CD4-positive, alpha-beta T cell (primary cell): ENCODE data around the gene DSTN. TPM values are rescaled to one million over a fixed set of nuclear protein-coding genes. Genes with fewer than 3 reads are reported as not detected.

Source experiments
- ATAC-seq: fragments of 200-7000 bp; cut with Tn5 transposase; one replicate; pipeline ENCODE4 v1.10.0; 2022; ENCODE audit warnings: mild to moderate bottlenecking; ENCODE audit not compliant: poor library complexity
- CTCF ChIA-PET: fragments of 350-600 bp; sonication (Branson Sonifier 250); formaldehyde crosslinking; loops from one replicate; lab custom pipeline; 2021; ENCODE audit warnings: antibody characterized with exemption, inconsistent platforms; lab: Charles Lee
- POLR2A ChIA-PET: fragments of 350-600 bp; sonication (Branson Sonifier 250); formaldehyde crosslinking; loops from one replicate; lab custom pipeline; 2021; ENCODE audit warnings: antibody characterized with exemption, inconsistent platforms; lab: Charles Lee
- DNase-seq, 14 experiments: peaks; one replicate each; pipeline ENCODE4 v3.0.0-alpha.2; 2013 to 2020; ENCODE audit warnings: mixed read lengths in 2 of 14
- H3K27ac ChIP-seq, 2 donors: one replicate each; pipeline versions ENCODE4 v1.5.1 to v1.7.0; 2013; ENCODE audit warnings: low read length in 2 of 2, low read depth in 1 of 2, mild to moderate bottlenecking in 1 of 2
- H3K27me3 ChIP-seq, 2 experiments: 1 replicate in 1 of 2; 2 replicates in 1 of 2; pipeline versions ENCODE4 v1.6.1 to v1.7.0; 2013; ENCODE audit warnings: low read length in 2 of 2, control low read depth in 1 of 2, mild to moderate bottlenecking in 1 of 2, moderate library complexity in 1 of 2; ENCODE audit not compliant: insufficient read depth in 2 of 2, control insufficient read depth in 1 of 2
- H3K36me3 ChIP-seq: one replicate; pipeline ENCODE4 v1.6.1; 2013; ENCODE audit warnings: low read length, control low read depth; ENCODE audit not compliant: insufficient read depth
- H3K4me1 ChIP-seq: one replicate; pipeline ENCODE4 v1.6.1; 2013; ENCODE audit warnings: low read length, control low read depth; ENCODE audit not compliant: insufficient read depth
- H3K4me3 ChIP-seq: one replicate; pipeline ENCODE4 v1.5.1; 2013; ENCODE audit warnings: mild to moderate bottlenecking, low read length, moderate library complexity
- H3K9me3 ChIP-seq, 2 experiments: 1 replicate in 1 of 2; 2 replicates in 1 of 2; pipeline versions ENCODE4 v1.6.1 to v1.7.0; 2013; ENCODE audit warnings: low read length in 2 of 2, mild to moderate bottlenecking in 2 of 2, control low read depth in 1 of 2, moderate library complexity in 1 of 2; ENCODE audit not compliant: control insufficient read depth in 1 of 2, insufficient read depth in 1 of 2
- H3K27ac Mint-ChIP-seq: one replicate; pipeline ENCODE4 v1.8.0; 2020; ENCODE audit warnings: mixed read lengths
- H3K27me3 Mint-ChIP-seq: one replicate; pipeline ENCODE4 v1.8.0; 2021; ENCODE audit warnings: mixed read lengths
- H3K36me3 Mint-ChIP-seq: one replicate; pipeline ENCODE4 v1.8.0; 2021; ENCODE audit warnings: low read depth, mixed read lengths
- H3K4me1 Mint-ChIP-seq: one replicate; pipeline ENCODE4 v1.8.0; 2021; ENCODE audit warnings: low read depth, mixed read lengths
- H3K4me3 Mint-ChIP-seq: one replicate; pipeline ENCODE4 v1.8.0; 2020; ENCODE audit warnings: mild to moderate bottlenecking, mixed read lengths
- H3K9me3 Mint-ChIP-seq: one replicate; pipeline ENCODE4 v1.8.0; 2020; ENCODE audit warnings: mixed read lengths
- intact Hi-C, 2 experiments: fragments of 100-400 bp; cut with DNase I in 1 of 2; cut with micrococcal nuclease in 1 of 2; formaldehyde crosslinking; loops; one replicate each; pipeline versions ENCODE4 v1.15.1 to v1.9.0; 2023 to 2025; cut with DNase I, micrococcal nuclease
- total RNA-seq, 174 experiments: library from RNA in 2 of 174; stranded (reverse) in 2 of 174; gene quantifications; one replicate each; pipeline ENCODE4 v1.2.3 and lab custom pipeline; 2021 to 2026
- TF ChIP-seq, protein P1 (sequence below): fragments of 200-600 bp; IDR thresholded peaks from one replicate; pipeline ENCODE4 v1.8.0; 2022; ENCODE audit warnings: antibody characterized with exemption, mild to moderate bottlenecking

The DSTN gene
- total RNA-seq, 2 experiments from 2014 or later: 36.0 to 38.9 TPM

- H3K27ac Mint-ChIP-seq: no peak overlapping the region
- CTCF ChIA-PET: no interaction called here
- TF ChIP-seq, protein P1, sequence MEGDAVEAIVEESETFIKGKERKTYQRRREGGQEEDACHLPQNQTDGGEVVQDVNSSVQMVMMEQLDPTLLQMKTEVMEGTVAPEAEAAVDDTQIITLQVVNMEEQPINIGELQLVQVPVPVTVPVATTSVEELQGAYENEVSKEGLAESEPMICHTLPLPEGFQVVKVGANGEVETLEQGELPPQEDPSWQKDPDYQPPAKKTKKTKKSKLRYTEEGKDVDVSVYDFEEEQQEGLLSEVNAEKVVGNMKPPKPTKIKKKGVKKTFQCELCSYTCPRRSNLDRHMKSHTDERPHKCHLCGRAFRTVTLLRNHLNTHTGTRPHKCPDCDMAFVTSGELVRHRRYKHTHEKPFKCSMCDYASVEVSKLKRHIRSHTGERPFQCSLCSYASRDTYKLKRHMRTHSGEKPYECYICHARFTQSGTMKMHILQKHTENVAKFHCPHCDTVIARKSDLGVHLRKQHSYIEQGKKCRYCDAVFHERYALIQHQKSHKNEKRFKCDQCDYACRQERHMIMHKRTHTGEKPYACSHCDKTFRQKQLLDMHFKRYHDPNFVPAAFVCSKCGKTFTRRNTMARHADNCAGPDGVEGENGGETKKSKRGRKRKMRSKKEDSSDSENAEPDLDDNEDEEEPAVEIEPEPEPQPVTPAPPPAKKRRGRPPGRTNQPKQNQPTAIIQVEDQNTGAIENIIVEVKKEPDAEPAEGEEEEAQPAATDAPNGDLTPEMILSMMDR: no peak
- H3K9me3 ChIP-seq: no peaks in the 10 kb centered on the region
- intact Hi-C loops: no loop called here
- no peaks in the 10 kb centered on the region for H3K9me3 Mint-ChIP-seq
- peaks cover 63% of the 10 kb centered on the region for H3K4me1 Mint-ChIP-seq
- no peak for ATAC-seq
- POLR2A ChIA-PET: no interaction called here
- H3K4me3 ChIP-seq: no peak overlapping the region
- no peaks in the 10 kb centered on the region for H3K27me3 Mint-ChIP-seq
- H3K36me3 Mint-ChIP-seq: peaks cover 26% of the 10 kb centered on the region
- H3K4me3 Mint-ChIP-seq: no peak overlapping the region
- no peak for DNase-seq
- no peaks in the 10 kb centered on the region for H3K4me1 ChIP-seq
- no peak overlapping the region for H3K27ac ChIP-seq
- H3K27me3 ChIP-seq: no peaks in the 10 kb centered on the region
- peaks cover 4% of the 10 kb centered on the region for H3K36me3 ChIP-seq
These were observed 20.4 kb downstream of the DSTN start for GRCh38 chr20:17590245-17590644.

GRCh38 chr20:17593902-17594301 is 24.0 kb downstream of the DSTN start:
- Histone ChIP-seq H3K36me3 (peaks cover 4% of the 10 kb centered on the region), H3K27ac (no peak overlapping the region), H3K27me3 (no peaks in the 10 kb centered on the region), H3K4me3 (no peak overlapping the region), H3K9me3 (no peaks in the 10 kb centered on the region), H3K4me1 (no peaks in the 10 kb centered on the region)
- intact Hi-C loops: no loop called here
- Mint-ChIP-seq H3K27me3 (no peaks in the 10 kb centered on the region), H3K27ac (no peak overlapping the region), H3K9me3 (peaks cover 3% of the 10 kb centered on the region), H3K4me1 (peaks cover 76% of the 10 kb centered on the region), H3K36me3 (peaks cover 28% of the 10 kb centered on the region), H3K4me3 (no peak overlapping the region)
- no peak for ATAC-seq
- ChIA-PET POLR2A (interaction anchor here (0.6 to 2.0 kb wide), 3 partner anchors 17 to 327 kb away, joined by 3 to 9 read pairs (median 4); partner anchors contain the start of gene DSTN), CTCF (no interaction called here)
- no peak for DNase-seq
- TF ChIP-seq, protein P1: no peak

GRCh38 chr20:17594443-17594842 is 24.6 kb downstream of the DSTN start:
- intact Hi-C loops: no loop called here
- H3K4me1 ChIP-seq: no peaks in the 10 kb centered on the region
- Mint-ChIP-seq H3K9me3 (peaks cover 3% of the 10 kb centered on the region), H3K27me3 (no peaks in the 10 kb centered on the region), H3K27ac (no peak overlapping the region), H3K4me1 (peaks cover 72% of the 10 kb centered on the region), H3K36me3 (peaks cover 28% of the 10 kb centered on the region), H3K4me3 (no peak overlapping the region)
- peaks cover 4% of the 10 kb centered on the region for H3K36me3 ChIP-seq
- no peaks in the 10 kb centered on the region for H3K27me3 ChIP-seq
- H3K27ac ChIP-seq: no peak overlapping the region
- no peak for DNase-seq
- no peaks in the 10 kb centered on the region for H3K9me3 ChIP-seq
- ATAC-seq: no peak
- TF ChIP-seq, protein P1: no peak
- H3K4me3 ChIP-seq: no peak overlapping the region
- POLR2A ChIA-PET: interaction anchor here (1.4 to 2.0 kb wide), 2 partner anchors 16 to 24 kb away, joined by 4 to 9 read pairs; partner anchors contain the start of gene DSTN
- CTCF ChIA-PET: no interaction called here
